ENCODE results near the gene SPRR1A.

SPRR1A gene, protein sequence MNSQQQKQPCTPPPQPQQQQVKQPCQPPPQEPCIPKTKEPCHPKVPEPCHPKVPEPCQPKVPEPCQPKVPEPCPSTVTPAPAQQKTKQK

DNA sequence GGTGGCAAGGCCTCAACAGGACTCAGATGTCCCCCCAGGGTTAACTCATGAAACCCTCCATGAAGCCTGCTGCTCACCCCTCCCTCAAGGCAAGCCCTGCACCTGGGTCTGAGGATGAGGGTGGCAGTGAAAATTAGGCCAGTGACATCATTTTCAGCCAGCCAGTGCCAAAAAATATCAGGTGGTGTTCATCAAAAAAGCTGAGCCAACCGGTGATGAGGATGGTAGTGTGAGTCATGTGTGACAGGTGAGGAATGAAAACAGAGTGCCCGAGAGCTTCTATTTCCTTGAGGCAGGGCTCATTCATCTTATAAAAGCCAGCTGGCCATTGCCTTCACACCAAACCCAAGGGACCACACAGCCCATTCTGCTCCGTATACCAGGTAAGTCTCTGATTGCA lies at the start of gene SPRR1A:
SPRR1A (plus strand) TSS at position 339 of the 400 bp plus-strand sequence. CDS start 1,150 bp downstream, outside the sequence.
- DNase-seq = no peak

DNA sequence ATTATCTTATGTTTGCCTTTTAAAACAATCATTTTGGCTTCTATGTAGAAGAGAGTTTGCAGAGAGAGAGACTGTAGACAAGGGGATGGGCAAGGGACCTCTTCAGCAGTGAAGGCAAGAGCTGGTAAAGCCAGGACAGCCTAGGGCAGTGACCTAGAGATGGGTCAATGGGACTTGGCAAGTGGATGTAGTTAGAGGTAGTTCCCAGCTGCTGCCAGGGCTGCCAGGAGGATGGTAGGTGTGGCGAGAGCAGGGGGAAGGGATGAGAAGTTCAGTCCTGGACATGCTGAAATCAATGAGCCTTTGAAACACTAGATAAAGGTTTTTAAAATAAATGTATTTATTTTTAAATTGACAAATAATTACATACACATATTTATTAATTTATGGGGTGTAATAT lies 43.3 kb upstream of the SPRR1A start:
- DNase-seq = no peak

DNA sequence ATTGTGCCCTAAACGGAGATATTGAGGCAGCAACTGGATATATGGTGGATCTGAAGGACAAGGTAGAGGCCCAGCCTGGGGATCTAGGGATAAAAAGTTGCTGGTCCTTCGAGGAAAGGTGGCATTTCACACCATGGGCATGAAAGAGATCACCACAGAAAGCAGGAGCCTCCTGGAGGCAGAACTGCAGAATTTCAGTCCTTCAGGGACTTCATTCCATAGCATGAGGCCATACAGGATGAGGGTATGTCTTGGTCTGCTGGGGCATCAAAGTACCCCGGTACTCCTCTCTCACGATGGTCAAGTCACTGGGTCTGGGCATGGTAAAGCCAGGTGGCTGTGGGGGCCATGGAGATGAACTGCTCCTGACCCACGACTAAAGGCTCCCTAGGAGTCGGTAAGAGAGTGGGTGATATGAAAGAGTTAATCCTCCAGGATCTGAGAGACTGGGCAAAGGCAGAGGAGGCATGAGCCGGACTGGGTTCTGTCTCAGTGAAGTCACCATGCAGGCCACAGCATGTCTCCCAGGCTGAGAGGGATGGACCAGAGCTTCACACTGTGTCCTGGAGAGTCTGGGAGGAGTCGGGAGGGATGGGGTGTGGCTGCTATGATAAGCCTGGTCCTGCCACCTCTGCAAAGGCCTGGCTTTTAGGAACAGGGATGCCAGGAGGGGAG lies 42.7 kb upstream of the SPRR1A start:
- no peak for DNase-seq

DNA sequence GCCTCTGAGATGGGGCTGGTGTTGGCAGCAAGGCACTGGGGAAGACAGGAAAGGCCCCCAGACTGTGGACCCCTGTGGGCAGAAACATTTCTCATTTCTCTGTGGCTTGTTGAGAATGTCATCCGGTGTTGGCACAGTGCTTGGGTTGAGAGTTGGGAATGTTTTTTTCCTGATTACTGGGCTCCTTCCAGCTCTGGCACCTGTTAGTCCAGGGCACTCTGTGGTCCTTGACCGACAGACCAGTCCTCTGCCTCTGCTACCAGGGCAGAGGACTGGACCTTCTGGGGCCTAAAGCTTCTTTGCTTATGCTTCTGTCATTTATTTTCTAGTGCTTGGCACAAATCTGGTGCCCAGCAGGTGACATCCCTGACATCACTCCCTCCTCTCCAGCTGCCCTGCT lies 41.7 kb upstream of the SPRR1A start:
- DNase-seq = no peak

DNA sequence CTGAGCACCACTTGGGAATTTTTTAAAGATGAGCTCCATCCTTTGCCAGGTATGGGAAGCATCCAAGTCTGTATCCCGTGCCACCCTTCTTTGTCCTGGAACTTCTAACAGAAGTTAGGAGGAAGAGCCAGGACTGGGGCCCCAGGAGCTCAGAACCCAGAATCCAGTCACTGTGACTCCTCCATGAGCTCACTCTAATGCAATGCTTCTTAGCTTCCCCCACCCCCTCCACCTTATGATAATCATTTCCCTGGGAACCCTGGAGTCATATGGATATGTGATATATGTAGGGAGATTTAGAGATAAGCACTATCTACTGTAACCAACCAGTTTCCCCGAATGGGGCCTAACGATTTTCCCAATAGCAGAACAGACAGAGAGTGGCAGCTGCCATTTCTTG lies 37.6 kb upstream of the SPRR1A start:
- DNase-seq = no peak

DNA sequence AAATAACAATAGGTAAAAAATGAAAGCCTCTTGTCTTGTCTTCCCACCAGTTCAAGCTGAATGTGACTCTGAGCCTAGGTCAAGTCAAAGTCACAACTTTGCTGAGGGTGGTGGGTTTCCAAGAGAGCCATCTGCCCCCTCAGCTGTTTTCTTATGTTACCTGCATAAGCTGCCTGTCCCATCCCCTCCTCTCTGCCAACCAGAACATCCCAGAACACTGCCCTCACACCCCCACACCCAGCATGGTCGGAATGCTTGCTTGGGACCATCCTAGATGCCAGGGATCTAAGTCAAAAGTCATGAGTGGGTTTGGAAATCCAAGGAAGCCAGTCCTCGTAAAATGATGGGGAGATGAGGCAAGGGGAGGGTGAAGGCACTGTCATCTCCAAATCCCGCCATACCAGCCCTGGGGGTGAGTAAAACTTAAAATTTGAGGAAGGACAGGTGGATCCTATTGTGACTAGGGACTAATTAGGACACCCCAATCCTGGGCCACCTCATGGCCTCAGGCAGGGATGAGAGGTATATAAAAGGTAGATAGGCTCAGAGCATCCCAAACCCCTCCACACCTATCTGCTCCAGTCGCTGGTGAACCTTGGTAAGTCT lies 37.1 kb upstream of the SPRR1A start, which contains the start of gene SPRR5:
SPRR5 (plus strand) TSS at position 556 of the 606 bp plus-strand sequence. CDS start 1,349 bp downstream, outside the sequence.
- no peak for DNase-seq

DNA sequence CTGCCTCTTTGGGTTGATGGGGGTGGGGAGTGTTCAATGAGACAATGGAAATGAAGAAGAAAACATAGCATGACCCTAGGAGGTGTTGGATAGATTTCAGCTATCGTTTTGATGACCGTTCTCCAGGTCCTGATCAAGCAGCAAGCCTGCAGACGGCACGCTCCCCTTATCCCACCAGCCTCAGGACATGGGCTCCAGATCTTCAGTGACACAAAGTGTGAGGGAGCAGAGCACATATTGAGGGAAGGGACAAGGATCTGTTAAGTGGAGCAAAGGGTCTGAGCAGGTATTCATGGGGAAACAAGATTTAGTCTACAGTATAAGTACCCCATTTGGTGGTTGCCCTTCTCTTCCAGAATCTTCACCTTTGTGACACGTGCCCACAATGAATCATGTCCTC lies 32.2 kb upstream of the SPRR1A start:
- no peak for DNase-seq

DNA sequence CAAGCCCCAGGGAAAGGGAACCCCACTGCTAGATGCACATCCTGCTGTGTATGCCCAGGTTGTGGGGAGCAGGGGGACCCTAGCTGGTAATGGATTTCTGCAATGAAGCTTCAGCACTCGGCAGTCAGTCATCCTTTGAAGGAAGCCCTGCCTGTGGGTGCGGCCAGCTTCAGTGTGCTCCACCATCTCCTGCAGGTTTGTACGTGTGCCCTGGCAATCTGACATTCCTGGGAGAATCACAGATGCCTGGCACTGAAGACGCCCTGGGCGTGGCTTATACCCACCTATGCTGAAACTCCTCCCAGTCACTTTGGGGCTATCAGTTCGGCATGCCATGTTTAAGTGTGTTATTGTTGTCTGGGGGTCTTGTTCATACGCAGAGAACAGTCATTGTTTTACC lies 30.1 kb upstream of the SPRR1A start:
- no peak for DNase-seq

DNA sequence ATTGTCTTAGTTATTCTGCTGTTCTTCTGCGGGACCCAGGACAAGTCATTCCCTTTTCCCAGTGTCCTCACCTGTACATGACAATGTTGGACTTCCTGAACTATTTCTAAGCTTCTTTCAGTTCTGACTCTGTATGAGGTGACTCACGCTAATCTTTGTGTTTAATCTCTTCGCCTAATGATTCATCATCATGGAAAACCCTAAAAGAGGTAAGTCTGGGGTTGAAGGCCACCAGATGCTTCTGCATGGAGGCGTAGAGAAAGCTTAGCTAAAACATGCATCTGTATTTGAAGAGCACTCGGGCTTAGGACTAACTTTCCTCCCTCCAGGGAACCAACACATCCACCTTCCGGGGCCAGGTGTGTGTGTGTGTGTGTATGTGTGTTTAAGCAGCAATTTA lies 29.4 kb upstream of the SPRR1A start:
- no peak for DNase-seq

DNA sequence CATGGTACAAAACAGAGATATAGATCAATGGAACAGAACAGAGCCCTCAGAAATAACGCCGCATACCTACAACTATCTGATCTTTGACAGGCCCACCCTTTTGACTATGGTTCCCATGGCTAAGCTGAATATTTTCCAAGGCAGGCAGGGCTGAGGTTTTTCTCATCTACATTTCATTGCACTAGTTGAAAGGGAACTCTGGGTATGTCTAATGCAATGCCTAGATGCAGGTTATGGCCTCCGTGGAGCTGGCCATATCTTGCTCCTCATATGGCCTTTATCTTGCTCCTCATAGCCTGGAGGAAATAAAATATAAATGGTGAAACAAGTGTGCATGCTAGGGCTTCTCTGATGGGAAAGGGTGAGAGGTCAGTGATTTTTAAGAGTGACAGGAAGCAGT lies 26.3 kb upstream of the SPRR1A start:
- no peak for DNase-seq

DNA sequence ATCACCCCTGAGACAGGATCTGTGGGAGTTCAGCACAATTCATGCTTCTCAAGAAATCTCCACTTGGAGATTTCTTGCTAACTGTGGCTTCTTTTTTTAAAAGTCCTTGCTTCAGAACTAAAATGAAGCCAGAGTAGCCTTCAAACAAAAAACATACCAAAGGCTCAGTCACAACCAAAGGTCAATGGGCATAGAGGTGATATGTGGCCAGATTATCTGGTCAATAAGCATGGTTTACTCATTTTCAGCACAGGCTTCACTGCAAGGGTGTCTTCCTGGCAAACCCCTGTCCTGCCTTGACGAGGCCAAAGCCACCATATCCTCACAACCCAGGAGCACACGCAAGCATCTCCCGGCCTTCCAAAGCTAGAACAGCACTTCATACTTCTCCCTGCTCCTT lies 24.6 kb upstream of the SPRR1A start:
- DNase-seq = no peak

DNA sequence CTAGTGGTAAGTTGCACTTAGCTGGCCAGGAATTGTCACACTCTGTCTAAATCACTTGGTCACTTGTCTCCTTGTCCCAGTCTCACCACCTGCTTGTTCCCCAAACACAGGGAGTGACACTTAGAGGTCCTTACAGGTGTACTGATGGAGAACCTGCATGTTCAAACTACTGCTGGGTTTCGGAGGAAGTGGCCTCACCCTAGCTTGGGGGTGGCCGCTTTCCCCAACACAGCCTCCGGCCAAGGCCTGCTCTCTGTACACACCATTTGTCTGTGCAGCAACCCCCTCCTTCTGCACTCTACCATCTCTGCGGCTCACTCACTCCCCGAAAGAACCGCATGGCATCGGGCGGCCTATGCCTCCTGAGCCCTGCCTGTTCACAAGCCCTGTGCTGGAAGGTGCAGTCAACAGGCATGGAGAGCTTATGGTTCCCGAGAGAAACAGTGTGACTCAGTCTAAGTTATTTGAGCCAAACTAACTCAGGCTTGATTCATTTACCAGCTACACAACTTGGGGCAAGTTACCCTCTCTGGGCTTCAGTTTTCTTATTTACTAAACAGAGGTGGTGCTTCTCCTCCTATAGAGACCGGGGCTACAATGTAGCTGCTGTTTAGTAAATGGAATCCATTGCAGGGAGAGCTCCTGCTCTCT lies 24.0 kb upstream of the SPRR1A start:
- no peak for DNase-seq

DNA sequence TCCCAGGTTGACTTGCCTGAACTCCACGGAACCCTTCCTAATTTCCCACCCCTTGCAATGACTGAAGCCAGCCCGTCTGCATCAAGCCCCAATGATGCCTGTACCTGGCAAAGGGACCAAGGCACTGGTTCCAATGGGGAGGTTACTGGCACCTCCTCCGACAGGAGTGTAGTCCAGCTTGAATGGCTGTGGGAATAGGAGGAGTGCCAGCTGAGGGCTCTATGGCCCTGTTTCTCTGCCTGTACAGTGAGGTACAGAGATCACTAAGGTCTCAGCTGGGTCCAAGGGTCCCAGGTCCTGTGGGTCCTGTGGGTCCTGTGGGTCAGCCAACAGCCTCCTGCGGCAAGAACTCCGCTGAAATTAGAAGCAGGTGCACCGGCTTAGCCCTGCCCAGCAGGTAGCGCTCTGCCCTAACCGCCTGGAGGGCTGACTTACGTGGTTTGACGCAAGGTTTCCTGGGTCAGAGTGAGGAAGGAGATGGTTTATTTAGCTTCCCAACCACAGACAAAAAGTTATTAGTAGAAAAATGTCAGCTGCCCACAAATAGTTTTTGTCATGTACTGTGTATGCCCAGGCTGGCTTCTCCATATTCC lies 23.3 kb upstream of the SPRR1A start:
- no peak for DNase-seq

DNA sequence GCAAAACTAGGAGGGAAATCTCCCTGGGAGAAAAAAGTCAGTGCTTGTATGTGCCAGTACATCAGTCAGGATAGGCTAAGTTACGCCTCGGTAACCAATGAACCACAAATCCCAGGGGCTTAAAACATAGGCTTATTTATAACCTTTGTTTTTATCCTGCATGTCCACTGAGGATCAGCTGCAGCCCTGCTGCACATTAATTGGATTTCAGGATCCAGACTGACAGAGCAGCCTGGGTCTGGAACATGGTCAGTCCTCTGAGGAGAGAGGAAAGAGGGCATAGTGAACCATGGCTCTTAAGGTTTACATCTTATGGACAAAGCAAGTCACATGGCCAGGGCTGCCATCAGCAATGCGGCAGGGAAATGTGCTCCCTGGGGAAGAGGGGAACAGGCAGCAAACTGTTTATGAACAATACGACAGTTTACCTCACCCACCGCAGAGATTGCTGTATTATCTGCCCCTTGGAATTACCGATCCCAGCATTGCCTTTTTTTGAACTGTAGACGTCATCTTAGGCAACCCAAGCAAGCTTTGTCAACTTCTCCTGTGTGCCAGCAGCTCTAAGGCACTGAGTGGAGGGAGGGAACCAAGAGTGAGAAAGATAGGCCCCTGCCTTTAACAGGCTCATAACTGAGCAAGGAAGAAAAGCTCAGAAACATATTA lies 22.5 kb upstream of the SPRR1A start:
- DNase-seq = no peak

DNA sequence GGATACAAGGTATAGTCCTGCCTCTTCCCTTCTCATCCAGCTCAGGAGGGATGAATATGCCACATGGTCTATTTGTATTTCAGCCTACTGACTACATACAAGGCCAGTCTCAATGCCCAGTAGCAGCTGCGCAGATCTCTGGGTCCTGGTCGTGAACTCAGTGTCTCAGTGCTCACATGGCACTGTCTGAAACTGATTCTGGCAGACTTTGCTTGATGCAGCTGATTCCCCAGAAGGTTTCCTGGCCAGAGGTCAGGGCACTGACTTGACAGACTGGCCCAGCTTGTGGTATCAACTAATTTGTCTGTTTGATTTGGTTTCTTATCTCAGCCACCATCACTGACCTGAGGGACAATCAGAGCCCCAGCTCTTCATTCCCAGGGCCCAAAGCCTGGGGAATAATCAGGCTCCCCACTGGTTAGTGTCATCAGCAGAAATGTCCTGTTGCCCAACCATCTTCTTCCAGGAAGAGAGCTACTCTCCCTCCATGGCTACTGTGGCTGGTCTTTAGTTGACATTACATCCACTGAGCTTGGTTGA lies 20.9 kb upstream of the SPRR1A start:
- DNase-seq = no peak

DNA sequence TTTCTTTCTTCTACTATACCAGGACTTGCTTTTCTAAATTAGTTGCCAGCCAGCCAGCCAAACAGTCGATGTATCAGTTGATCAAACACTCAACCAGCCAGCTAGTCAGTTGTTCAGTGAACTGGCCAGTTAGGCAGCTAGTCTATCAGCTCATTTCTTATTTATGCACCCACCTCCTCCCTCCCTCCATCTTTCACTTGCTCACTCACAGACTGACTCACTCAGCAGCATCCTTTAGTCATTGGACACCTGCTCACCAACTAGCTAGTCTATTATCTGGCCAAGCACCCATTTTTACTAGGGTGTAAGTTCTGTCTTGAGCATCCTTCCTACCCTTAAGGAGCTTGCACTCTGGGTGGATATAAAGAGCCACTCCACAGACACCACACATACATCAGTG lies 19.3 kb upstream of the SPRR1A start:
- no peak for DNase-seq

DNA sequence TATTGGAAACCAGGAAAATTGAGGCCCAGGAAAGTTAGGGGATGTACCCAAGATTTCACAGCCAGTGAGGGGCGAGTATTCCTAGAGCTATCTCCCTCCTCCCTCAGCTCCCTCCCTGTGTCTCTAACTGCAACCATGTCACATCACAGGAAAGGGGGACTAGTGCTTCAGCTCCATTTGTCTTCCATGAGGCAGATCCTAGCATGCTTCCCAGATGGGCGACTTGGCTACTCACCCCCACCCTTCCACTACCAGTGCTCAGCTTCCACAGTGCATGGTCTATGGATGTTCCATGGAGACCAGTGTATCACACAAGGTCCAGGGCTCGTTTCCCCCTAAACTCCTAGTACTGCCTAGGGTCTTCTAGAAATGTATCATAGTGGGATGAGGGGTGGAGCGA lies 18.0 kb upstream of the SPRR1A start:
- no peak for DNase-seq

DNA sequence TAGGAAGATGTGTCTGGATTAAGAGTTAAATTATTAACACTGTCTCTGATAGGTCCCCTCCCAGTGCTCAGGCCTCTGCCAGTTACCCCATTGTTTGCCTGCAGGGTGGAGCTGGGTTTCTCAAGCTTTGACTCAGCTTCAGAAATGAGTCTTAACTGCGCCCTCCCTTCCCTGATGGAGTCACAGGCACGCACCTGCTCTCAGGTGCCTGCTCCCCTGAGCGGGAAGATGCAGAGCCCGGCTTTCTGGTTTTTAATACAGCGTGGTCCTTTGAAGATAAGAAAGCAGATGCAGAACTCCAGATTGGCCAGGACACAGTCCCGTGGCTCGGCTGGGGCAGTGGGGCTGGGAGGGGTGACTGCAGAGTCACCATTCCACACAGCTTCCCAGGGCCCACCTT lies 16.7 kb upstream of the SPRR1A start:
- no peak for DNase-seq

DNA sequence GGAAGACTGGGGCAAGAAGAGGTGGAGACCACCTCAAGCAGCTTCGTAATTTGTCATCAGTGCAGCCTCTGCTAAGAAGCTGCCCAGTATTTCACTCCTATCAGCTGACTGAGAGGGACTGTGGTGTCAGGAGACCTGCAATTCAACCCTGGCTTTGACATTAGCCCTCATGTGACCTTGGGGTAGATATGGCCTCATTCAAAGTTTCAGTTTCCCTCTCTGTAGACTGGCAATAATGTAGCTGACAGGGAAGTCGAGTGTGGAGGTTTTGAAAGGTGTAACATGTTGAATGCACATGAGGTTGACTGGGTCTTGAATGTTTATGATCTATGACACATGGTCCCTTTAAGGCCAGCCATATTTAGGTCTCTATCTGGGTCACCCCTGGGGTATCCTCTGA lies 15.6 kb upstream of the SPRR1A start:
- DNase-seq = no peak

DNA sequence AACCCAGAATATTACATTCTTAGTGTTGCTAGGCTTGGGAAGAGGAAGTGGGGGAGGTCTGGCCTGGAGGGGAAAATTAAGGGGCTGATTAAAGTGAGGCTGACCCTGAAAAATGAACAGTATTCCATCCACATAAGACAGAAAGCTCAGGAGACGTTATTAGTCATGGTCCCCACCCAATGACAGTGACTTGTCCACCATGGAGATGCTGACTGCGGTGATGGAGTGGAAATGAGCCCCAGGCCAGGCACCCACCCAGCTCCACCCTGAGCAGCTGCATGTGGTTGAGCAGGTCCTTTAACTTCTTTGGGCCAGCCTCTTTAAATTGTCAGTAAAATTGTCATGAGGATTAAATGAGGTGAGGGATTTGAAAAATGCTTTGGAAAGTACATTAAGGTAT lies 14.8 kb upstream of the SPRR1A start:
- DNase-seq = no peak

DNA sequence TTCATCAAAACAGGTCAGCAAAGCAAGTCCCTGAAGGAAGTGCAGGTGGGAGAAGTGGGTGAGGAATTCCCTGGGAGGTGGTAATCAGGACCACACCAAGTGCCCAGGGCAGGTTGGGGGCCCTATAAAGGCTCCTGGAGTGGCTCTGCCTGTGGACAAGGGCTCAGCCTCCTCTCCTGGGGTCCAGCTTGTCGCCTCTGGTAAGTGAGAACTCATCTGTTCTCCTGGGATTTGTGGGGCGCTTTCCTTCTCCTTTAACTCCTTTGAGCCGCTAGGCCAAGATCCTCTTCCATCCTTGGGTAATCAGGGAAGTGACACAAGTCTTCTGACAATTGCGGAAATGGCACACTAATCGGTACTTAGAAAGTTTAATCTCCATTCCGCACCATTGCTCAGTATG lies 13.4 kb upstream of the SPRR1A start, which contains the start of gene SPRR4:
SPRR4 (plus strand) TSS at position 154 of the 400 bp plus-strand sequence. CDS start 1,243 bp downstream, outside the sequence.
- no peak for DNase-seq

DNA sequence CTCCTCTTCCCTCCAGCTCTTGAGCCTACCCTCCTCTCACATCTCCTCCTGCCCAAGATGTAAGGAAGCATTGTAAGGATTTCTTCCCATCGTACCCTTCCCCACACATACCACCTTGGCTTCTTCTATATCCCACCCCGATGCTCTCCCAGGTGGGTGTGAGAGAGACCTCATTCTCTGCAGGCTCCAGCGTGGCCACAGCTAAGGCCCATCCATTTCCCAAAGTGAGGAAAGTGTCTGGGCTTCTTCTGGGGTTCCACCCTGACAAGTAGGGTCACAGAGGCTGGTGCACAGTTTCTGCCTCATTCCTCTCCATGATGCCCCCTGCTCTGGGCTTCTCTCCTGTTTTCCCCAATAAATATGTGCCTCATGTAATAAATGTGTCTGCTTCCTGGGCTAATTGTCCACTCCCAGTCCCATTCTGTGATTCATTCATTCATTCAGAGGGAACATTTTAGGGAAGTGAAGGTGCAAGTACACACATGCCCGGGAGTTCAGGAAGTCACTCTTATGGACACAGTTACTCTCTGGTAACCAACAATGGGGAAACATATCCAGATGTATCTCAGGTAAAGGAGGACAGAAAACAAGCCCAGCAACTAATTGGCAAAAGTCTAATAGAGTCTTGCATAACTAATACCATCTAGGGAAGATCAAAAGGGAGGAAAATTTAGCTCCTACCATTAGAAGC lies 11.5 kb upstream of the SPRR1A start:
- DNase-seq = no peak
